Fibroblast of lung (primary cell): ENCODE results near the gene PANK1.

Source experiments
- EZH2 ChIP-seq: IDR thresholded peaks from 2 replicates; pipeline ENCODE4 v1.5.1; 2012; ENCODE audit warnings: low read length, control low read depth, mild to moderate bottlenecking; ENCODE audit errors: missing control alignments
- TF ChIP-seq, protein P1 (sequence below), 2 donors: IDR thresholded peaks in 1 of 2; conservative IDR thresholded peaks in 1 of 2; 1 replicate in 1 of 2; 2 replicates in 1 of 2; pipeline ENCODE4 v1.5.1; 2011 to 2012; ENCODE audit warnings: low read length in 2 of 2, control low read depth in 1 of 2, inconsistent platforms in 1 of 2, low read depth in 1 of 2, mild to moderate bottlenecking in 1 of 2

GRCh38 chr10:89540420-89540949, 104.6 kb downstream of the PANK1 start:
- TF ChIP-seq EZH2 = no peak
- TF ChIP-seq, protein P1, sequence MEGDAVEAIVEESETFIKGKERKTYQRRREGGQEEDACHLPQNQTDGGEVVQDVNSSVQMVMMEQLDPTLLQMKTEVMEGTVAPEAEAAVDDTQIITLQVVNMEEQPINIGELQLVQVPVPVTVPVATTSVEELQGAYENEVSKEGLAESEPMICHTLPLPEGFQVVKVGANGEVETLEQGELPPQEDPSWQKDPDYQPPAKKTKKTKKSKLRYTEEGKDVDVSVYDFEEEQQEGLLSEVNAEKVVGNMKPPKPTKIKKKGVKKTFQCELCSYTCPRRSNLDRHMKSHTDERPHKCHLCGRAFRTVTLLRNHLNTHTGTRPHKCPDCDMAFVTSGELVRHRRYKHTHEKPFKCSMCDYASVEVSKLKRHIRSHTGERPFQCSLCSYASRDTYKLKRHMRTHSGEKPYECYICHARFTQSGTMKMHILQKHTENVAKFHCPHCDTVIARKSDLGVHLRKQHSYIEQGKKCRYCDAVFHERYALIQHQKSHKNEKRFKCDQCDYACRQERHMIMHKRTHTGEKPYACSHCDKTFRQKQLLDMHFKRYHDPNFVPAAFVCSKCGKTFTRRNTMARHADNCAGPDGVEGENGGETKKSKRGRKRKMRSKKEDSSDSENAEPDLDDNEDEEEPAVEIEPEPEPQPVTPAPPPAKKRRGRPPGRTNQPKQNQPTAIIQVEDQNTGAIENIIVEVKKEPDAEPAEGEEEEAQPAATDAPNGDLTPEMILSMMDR (conservative IDR thresholded peaks at IDR 0.05 in 1 of 2, IDR thresholded peaks at IDR 0.05 in 1 of 2; ENCODE audit: low read depth in 1 of 2, low read length in 2 of 2) = no peak
